GM23248 (cell line): ENCODE data around the gene JPH2.

ENCODE experiments used
- EZH2 ChIP-seq: fragments of 200-600 bp; sonication (generic); IDR thresholded peaks from 2 replicates; pipeline ENCODE4 v1.6.1; 2018; ENCODE audit warnings: antibody characterized with exemption, mild to moderate bottlenecking; ENCODE audit not compliant: insufficient read depth, poor library complexity, severe bottlenecking
- EZH2phosphoT487 ChIP-seq: fragments of 200-600 bp; sonication (generic); IDR thresholded peaks from 2 replicates; pipeline ENCODE4 v1.6.1; 2018; ENCODE audit warnings: antibody characterized with exemption, moderate library complexity, mild to moderate bottlenecking, low read depth; ENCODE audit not compliant: insufficient read depth

DNA sequence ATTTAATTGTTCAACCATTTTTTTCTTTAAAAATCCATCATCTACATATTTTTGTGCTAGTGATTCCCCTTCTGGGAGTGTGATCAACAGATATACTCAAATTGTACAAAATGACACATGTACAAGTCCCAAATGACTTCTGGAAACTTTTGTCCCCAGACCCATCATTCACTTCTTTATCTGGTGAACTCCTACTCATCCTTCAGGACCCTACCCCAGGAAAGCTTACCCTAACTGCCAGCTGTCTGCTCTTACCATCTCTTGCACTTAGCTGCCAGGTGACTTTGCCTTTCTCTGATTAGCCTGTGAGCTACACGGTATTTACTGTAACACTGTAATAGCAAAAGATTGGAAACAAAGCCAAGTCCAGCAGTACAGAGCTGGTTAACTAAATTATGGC lies 55.3 kb downstream of the JPH2 start:
- TF ChIP-seq EZH2phosphoT487 (no peak), EZH2 (no peak)
